Inflammatory macrophage (primary cell): ENCODE data around the gene C9orf50.
"Not testable (repeated sequence)": the region's sequence is repeated elsewhere in the genome, so short reads cannot be mapped to it uniquely, and the experiment has no call there.

Experiments
- DNase-seq, 2 donors: peaks; one replicate each; pipeline ENCODE4 v3.0.0-alpha.2; 2020 to 2022
- total RNA-seq, 18 experiments: gene quantifications; one replicate each; lab custom pipeline; 2026; ENCODE audit warnings: mixed read lengths in 6 of 18, inconsistent platforms in 2 of 18; lab: John Stamatoyannopoulos, UW

C9orf50 gene, protein sequence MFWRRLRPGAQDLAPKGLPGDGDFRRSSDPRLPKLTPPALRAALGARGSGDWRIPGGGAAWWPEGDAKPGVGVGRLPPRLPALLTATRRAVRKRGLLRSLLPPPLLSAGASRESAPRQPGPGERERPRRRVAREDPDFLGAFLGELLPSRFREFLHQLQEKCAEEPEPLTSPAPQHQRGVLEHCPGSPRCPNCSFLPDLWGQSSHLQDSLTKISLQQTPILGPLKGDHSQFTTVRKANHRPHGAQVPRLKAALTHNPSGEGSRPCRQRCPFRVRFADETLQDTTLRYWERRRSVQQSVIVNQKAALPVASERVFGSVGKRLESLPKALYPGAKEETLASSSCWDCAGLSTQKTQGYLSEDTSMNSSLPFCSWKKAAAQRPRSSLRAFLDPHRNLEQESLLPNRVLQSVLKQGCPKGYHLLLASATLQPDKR
- 0 to 0.14 (median 0.04) reads per million in 18 experiments for total RNA-seq

DNA sequence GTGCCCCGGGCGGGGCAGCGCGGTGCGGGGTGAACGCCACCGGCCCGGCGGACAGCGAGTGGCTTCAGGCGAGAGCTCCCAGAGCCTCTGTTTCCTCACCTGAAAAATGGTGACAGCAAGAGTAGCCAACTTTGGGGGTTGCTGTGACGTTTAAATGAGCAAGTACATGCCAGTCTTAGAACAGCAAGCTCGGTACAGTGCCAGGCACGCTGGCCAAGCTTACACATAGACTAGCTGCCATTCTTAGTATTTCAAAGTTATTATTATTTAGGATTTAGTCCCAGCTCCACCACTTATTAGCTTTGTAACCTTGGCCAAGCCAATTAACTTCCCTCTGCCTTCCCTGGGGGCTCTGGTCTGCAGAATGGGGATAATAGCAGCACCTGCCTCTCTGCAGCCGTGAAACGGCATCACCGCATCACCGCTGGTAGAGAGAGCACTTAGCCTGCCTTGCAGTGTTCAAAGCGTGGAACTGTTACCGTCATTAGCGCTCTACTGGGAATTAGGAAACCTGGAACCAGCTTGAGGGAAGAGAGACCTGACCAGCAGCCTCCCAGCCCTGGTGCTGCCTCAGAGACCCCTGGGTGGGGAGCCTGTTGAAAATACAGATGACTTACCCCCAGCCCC is at the start of gene C9orf50:
Gene C9orf50 (minus strand): TSS at position 433 of the 627 bp plus-strand sequence. CDS start 527 bp downstream, outside the sequence.
- DNase-seq = no peak

DNA sequence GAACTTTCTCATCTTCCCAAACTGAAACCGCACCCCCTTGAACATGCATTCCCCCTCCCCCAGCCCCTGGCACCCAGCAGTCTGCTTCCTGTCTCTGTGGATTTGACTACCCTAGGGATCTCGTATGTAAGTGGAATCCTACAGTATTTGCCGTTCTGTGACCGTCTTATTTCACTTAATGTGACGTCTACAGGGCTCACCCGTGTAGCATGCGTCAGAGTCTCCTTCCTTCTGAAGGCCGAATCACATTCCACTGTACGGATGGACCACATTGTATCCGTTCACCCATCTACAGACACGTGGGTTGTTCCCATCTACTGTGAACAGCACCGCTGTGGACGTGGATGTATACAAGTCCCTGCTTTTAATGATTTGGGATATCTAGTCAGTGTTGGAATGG is 49.0 kb upstream of the C9orf50 start:
- DNase-seq = no peak

GRCh38 chr9:129669141-129669718 is 48.3 kb upstream of the C9orf50 start:
- no peak for DNase-seq

- DNase-seq = no peak
Measured at GRCh38 chr9:129667850-129668249, 46.9 kb upstream of the C9orf50 start.

GRCh38 chr9:129667378-129667777 is 46.5 kb upstream of the C9orf50 start:
- DNase-seq = no peak

DNA sequence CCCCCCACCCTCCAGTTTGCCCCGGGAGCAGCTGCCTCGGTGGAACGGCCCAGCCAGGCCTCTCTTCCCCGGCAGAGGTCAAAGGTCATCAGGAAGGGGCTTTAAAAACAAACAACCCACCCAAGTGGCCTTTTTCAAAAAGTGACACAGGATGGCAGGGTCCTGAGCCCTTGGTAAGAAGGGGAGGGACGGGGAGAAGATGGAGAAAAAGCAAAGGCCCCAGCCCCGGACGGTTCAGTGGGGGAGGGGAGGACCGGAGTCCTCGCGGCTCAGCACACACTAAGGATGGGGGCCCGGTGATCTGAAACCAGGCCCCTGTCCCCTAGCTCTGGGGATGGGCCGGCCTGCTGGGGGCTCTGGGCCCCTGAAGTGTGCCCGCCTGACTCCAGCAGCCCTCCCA is 45.7 kb upstream of the C9orf50 start:
- DNase-seq = no peak

- DNase-seq = no peak
Measured at GRCh38 chr9:129665814-129666520, 45.1 kb upstream of the C9orf50 start.

DNA sequence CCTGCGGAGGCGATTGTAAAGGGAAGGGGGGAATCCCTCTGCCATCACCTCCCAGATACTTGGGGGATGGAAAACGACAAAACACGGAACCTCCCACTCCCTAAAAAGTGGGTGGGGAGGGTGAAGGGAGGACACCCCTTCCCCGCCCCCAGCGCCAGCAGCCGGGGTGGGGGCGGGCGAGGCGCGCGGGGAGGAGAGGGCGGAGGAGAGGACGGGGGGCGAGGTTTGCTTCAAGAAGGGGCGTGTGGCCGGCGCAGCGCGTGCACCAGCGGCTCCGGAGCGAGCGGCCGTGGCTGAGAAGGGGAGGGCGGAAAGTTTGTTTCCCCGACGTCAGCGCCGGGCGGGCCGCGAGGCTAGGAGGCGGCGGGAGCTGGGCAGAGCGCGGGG is 44.5 kb upstream of the C9orf50 start, which contains the start of gene PRRX2:
Gene PRRX2 (plus strand): TSS at position 259 of the 387 bp plus-strand sequence. CDS start 221 bp downstream, outside the sequence.
- peak in 1 of 2 donors; percentile 2 for DNase-seq

DNA sequence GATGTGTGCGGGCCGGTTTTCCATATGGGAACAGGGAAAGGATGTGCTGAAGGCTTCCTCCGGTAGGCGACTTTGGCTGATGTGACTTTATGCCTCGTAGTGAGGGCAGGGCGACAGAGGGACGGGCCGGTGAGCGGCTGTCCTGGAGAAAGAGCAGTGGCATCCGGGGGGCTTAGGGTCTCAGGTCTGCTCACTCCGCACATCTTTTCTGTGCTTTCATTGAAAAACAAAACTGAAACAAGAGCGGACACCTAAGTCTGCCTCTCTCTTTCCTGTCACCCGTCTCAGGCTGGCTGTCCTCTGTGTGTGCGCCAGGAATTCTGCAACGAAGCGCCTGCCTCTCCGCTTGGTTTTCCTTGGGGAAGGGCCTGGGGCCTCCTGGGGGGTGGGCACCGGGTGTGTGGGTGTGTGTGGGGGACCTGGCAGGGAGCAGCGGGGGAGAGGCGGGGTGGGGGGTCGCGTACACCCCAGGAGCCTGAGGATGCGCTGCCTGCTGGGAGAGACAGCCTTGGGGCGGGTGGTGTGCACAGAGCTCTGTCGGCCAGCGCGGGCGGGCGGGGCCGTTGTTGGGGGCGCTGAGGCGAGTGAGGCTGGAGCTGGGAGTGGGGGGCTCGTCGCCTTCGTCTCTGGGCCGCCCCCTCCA is 44.0 kb upstream of the C9orf50 start:
- no peak for DNase-seq

DNA sequence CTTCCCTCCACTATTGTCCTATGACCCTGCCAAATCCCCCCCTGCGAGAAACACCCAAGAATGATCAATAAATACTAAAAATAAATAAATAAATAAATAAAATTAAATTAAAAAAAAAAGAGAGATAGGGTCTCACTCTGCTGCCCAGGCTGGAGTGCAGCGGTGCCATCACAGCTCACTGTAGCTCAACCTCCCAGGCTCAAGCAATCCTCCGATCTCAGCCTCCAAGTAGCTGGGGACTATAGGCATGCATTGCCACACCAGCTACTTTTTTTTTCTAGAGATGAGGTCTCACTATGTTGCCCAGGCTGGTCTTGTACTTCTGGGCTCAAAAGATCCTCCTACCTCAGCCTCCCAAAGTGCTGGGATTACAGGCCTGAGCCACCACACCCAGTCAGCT is 41.3 kb upstream of the C9orf50 start:
- not testable (repeated sequence) for DNase-seq

GRCh38 chr9:129661029-129661428 is 40.1 kb upstream of the C9orf50 start:
- no peak for DNase-seq

GRCh38 chr9:129656795-129657390 is 36.0 kb upstream of the C9orf50 start:
- no peak for DNase-seq

DNA sequence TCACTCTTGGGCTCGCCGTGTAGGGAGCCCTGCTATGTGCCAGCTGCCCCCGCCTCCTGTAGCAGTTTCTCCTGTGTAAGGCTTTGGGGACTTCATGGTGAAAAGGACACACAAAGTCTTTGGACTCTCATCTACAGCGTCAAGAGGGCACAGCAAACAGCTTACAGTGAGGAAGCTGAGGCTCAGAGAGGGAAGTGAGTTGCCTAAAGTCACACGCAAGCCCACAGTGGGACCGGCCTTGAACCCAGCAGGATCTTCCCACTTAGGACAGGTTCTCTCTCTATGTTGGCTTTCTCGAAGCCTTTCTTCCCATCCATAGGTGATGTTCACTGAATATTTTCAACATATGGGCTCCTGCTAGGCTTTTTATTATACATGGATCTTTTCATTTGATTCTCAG is 34.8 kb upstream of the C9orf50 start:
- DNase-seq = peak; percentile 46 to 73

DNA sequence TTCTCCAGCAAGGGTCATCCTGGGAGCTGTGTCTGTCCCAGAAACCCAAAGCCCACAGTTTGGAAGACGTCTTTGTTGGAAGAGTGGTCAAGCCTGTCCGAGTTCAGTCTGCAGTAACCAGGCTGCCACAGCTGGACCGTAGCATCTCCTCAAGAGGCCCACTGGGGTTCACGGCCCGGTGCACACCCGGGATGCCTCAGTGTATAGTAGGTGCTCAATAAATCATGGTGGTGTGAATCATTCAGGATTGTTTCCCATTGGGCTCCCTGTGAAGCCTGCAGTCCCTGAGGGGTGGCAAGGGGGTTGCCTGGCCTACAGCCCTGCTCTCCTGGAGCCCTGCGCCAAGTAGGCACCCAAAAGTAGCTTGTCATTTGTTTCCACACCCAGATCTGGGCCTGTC is 34.3 kb upstream of the C9orf50 start:
- no peak for DNase-seq

DNA sequence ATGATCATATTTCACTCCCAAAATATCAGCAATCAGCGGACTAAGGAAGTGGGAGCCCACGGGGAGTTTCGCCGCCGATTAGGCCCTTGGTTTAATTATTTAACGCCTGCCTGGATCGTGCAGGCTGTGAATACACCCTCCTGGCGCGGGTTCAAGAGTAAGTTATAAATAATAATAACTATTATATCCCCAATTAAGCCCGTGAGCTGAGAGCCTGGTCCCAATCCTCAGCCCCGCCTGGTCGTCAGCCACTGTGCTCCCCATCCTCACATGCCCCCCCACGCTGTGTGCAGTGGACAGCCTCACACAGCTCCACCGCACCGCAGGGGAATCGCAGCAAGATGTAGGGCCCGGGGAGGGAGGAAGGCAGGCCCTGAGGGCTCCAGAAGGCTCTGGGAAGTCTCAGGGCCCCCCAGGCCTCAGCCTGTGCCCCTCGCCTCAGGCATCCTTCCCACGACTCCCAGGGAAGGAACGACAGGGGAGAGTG is 33.7 kb upstream of the C9orf50 start:
- DNase-seq = no peak

DNA sequence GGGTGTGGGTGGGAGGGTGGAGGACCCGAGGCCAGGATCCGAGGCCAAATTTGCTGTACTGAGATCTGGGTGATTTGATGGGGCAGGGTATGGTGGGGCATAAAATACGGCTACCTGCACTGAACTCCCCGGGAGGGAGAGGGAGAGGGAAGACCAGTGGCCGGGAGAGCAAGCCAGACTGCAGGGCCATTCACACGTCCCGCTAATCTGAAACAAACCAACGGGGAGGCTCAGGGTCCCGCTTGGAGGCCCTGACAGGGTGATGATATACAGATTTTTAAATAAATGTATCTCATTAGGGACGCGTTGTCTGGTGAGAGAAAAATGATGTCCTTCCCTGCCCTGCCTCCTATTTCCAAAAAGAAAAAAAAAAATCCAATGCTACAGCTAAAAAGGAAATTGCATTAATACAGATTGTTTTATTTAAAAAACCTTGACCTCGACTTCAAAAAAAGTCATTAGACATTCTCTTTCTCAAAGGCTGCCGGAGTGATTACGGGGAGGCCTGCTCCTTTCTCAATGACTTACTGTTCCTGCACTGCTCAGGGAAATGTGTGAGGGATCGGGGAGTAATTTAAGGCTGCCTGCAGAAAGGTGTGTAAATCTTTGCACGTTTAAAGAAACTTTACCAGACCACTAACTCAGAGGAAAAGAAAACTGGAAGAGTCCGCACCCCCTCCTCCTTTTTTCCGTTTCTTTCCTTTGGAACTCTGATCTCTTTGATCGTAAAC is 33.1 kb upstream of the C9orf50 start:
- DNase-seq = no peak

GRCh38 chr9:129650680-129651235 is 29.9 kb upstream of the C9orf50 start:
- DNase-seq = no peak

- DNase-seq = no peak
Measured at GRCh38 chr9:129649726-129650679, 29.1 kb upstream of the C9orf50 start.

DNA sequence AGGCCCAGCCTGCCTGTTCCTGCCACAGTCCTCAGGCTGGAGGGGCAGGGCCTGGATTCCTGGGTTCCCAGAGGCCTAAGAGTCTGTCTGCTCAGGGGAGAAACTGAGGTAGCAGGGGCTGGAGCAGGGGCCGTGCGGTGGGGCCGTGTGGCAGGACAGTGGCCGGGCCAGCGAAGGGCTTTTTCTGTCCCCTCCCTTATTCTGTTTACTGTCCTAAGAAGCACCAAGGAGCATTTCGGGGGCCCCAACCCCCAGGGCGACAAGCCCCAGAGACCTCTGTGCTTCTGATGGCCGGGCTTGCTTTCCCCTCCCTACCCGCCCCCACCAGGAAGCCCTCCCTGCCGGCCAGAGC is 27.8 kb upstream of the C9orf50 start:
- no peak for DNase-seq
